ENCODE results near the gene FAM210B.
"Not testable (repeated sequence)": the region's sequence is repeated elsewhere in the genome, so short reads cannot be mapped to it uniquely, and the experiment has no call there.

FAM210B gene

GRCh38 chr20:56393653-56394052 is 34.9 kb downstream of the FAM210B start:
- DNase-seq, result no peak

DNA sequence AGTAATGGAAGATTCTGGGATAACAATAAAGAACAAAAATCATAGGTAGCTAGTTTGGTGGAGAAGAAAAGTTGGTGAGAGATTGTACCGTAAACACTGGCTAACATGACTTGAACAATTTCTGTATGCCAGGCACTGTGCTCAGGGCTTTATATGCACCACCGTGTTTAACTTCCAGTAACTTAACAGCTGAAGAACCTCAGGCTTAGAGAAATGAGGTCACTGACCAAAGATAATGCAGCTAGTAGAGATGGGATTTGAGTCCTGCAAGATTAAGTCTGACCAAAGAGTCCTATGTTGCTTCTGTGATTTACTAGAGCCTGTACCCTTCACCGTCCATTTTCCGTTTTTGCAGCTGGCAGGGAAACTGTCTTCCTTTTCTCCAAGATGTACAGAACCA is 36.4 kb downstream of the FAM210B start:
- DNase-seq, result no peak

- peak; percentile 21 for DNase-seq
Measured at GRCh38 chr20:56400001-56400640, 41.3 kb downstream of the FAM210B start.

- DNase-seq, result no peak
Measured at GRCh38 chr20:56403465-56403864, 44.7 kb downstream of the FAM210B start.

- not testable (repeated sequence) for DNase-seq
Measured at GRCh38 chr20:56405356-56405755, 46.6 kb downstream of the FAM210B start.

- no peak for DNase-seq
Measured at GRCh38 chr20:56406910-56407309, 48.1 kb downstream of the FAM210B start.

DNA sequence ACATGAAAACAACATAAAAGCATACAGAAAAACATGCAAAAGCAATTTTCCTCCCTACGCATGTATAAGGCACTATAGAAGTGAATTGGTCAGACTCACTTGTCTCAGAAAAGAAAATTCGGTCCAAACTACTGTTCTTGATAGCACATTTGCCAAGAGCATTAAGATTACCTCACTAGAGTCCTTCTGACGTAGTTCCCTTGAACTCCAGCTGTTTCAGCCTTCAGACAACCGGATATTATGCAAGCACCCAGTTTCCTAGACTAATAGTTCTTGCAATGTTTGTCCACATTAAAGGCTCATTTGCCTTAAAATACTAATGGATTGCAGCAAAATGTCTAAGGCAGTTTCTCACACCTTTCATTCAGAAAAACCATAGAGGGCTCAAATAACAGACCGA is 50.7 kb downstream of the FAM210B start:
- DNase-seq, result no peak

DNA sequence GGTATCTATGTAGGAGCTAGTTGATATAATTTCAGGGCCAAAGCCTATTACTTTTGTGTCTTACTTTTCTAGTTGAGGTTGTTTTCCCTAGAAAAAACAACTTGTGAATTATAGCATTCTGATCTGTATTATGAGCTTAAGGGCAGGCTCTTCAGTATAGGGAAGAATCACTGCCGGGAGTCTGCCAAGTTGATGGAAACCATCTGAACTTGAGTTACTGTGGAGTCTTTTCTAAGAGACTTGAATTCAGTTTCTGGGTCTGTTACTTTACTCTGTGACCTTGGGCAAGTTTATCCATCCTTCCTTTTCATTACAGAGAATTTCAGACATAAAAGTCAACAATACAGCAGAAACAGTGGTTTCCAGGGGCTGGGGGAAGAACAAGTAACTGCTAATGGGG is 51.2 kb downstream of the FAM210B start:
- no peak for DNase-seq

GRCh38 chr20:56411287-56411686 is 52.5 kb downstream of the FAM210B start:
- not testable (repeated sequence) for DNase-seq

DNA sequence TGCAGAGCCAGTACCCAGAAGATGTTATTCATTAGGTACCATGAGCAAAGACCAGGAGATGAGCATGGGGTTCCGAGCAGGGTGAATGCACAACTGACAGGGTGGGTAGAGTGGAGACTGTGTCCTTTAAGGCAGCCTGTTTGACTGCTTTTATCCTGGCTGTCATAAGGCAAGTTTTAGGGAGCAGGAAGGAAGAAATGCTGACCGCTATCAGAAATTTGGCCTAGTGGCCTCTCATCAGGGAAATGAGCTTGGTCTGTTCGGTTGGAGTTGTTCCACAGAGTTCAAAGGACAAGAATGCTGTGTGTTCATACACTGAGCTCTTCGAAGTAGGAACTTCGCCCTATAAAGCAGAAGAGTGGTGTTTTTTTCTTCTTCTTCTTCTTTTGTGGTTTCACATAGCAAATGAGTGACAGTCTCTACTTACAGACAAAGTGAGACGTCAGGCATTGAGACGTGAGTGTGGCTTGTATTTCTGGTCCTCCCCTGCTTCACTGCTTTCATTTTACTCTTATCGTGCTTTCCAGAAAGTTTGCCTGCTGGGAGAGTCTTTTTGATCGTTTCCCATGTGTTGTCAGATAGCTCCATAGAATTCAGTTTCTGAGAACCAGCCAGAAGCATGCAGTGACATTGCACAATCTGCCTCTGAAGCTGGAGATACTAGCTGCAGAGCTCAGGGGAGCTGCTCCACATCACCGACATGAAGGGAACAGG is 53.1 kb downstream of the FAM210B start, which contains the start of gene CASS4:
TSS of gene CASS4 (plus strand) at position 502 of the 714 bp plus-strand sequence. CDS start at position 701, 199 bp downstream.
- DNase-seq, result no peak

DNA sequence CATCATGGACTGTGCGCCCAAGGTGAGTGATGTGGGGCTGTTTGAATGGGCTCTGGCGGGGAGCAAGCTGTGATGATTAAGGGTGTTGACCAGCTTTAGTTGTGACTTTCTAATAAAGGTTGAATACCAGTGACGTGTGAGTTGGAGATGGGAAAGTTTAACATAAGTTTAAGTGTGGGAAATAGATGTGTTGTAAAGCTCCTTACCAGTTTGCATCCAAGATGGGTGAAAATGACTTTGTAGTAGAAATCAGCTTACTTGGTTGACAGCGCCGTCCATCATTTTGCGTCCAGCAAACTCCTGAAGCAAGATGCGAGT is 53.7 kb downstream of the FAM210B start:
- no peak for DNase-seq

- DNase-seq, result no peak
Measured at GRCh38 chr20:56412949-56413348, 54.2 kb downstream of the FAM210B start.

- DNase-seq, result no peak
Measured at GRCh38 chr20:56414842-56415765, 56.3 kb downstream of the FAM210B start.

DNA sequence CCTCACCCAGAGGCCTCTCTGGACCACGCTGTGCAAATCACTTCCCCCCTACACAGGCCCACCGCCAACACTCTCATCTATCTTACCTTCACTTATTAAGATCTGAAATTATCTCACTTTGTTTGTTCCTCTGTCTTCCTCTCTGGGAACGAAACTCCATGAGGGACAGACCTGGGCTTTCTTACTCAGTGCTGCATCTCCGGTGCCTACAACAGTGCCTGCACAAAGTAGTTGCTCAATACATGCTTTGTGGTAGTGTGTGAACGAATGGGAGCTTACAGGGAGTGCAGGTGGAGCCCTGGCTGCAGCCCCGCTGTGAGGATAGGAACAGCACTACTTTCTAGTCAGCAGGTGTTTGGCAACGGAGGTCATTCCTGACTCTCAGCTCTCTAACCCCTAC is 58.6 kb downstream of the FAM210B start:
- no peak for DNase-seq

DNA sequence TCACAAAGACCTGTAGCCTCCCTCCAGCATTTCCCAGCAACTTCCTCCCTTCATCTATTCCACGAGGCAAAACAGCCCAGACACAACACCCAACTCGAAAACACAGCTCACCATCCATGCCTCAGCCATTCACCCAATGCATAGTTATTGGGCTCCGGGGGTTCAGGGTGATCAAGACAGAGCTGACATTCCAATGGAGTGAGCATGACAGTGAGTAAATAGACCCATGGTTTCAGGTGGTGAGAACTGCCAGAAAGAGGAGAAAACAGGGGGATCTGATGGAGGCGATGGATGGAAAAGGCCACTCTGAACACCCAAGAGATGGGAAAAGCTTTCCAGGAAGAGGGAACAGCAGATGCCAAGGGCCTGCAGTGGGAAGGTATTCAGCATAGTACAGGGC is 59.1 kb downstream of the FAM210B start:
- DNase-seq, result no peak
